Middle frontal gyrus (tissue), 1 donor: ENCODE results near the gene CHGA.

Experiments used
- DNase-seq: peaks from one replicate; pipeline ENCODE4 v3.0.0-alpha.2; 2015; ENCODE audit warnings: low spot score; ENCODE audit errors: extremely low spot score

Gene CHGA

GRCh38 chr14:92903359-92903758, 19.6 kb upstream of the CHGA start:
- DNase-seq, result no peak

GRCh38 chr14:92905667-92906066, 17.3 kb upstream of the CHGA start:
- no peak for DNase-seq

- DNase-seq, result no peak
These were observed 16.5 kb upstream of the CHGA start for GRCh38 chr14:92906420-92906819.

GRCh38 chr14:92906823-92907222, 16.1 kb upstream of the CHGA start:
- no peak for DNase-seq

GRCh38 chr14:92907316-92907911, 15.5 kb upstream of the CHGA start:
- DNase-seq, result no peak

- no peak for DNase-seq
These were observed 8.8 kb upstream of the CHGA start for GRCh38 chr14:92914087-92914656.

GRCh38 chr14:92916201-92916600, 6.7 kb upstream of the CHGA start:
- DNase-seq, result no peak

- DNase-seq, result no peak
These were observed 5.7 kb upstream of the CHGA start for GRCh38 chr14:92917041-92917940.

- DNase-seq, result no peak
These were observed 5.0 kb upstream of the CHGA start for GRCh38 chr14:92917956-92918355.

- no peak for DNase-seq
These were observed 2.9 kb upstream of the CHGA start for GRCh38 chr14:92920001-92920400.

- no peak for DNase-seq
These were observed 705 bp upstream of the CHGA start for GRCh38 chr14:92922155-92922735.

- DNase-seq, result no peak
These were observed 774 bp downstream of the CHGA start for GRCh38 chr14:92923744-92924103.

GRCh38 chr14:92924247-92924646, 1.3 kb downstream of the CHGA start:
- DNase-seq, result no peak

GRCh38 chr14:92925446-92925845, 2.5 kb downstream of the CHGA start:
- DNase-seq, result no peak

GRCh38 chr14:92926180-92926845, 3.4 kb downstream of the CHGA start:
- DNase-seq, result no peak

GRCh38 chr14:92926931-92927330, 4.0 kb downstream of the CHGA start:
- no peak for DNase-seq

- DNase-seq, result no peak
These were observed 4.7 kb downstream of the CHGA start for GRCh38 chr14:92927349-92928257.

GRCh38 chr14:92928258-92928629, 5.3 kb downstream of the CHGA start:
- no peak for DNase-seq

- DNase-seq, result no peak
These were observed 6.2 kb downstream of the CHGA start for GRCh38 chr14:92928961-92929688.
